Muscle of arm (tissue), 12 donors: ENCODE results near the gene MRPL24. TPM values are rescaled to one million over a fixed set of nuclear protein-coding genes. Genes with fewer than 3 reads are reported as not detected.
"Not testable (repeated sequence)": the region's sequence is repeated elsewhere in the genome, so short reads cannot be mapped to it uniquely, and the experiment has no call there.

ENCODE experiments used
- DNase-seq: peaks from one replicate; pipeline ENCODE4 v3.0.0-alpha.2; 2013
- polyA plus RNA-seq, 12 donors: library from polyadenylated mRNA; unstranded; fragments of 120-200 nt; gene quantifications; one replicate each; pipeline ENCODE4 v1.2.1, GENCODE V29; 2013; ENCODE audit not compliant: insufficient read length in 12 of 12

The MRPL24 gene
- polyA plus RNA-seq, 12 donors = 34.7 to 70.4 (median 66.3) TPM; not detected in 1

DNA sequence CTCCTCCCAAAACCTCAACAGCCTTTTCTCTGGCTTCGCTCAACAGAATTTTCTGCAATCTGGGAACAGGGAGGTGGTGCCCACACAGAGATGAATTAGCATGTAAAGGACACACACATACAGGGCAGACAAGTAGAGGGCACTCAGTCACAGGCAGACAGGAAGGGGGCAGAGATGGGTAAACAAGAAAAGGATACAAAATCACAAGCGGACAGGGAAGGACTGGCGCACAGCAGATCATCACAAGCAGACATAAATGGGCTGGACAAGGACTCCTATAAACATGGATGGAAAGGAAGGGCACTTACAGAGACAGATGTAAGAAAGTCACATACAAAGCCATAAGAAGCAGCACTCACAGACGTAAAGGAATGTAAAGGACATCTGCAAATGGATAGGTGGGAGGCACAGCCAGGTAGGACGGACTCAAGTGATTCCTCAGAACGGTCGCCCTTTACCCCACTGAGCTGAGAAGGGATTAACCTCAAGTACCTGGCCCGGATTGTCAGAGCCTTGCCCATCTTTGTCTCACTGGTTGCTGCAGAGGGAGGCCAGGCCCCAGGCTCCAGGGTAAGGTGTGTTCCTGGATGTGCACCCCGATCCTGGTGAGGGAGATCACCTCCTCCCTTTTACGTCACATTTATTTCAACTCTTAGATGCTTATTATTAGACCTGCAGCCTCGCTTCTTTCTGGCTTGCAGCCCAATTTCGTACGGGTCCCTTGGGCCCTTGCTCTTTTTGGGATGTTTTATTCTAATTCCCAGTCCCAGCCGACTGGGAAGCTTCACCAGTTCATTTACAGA lies 25.6 kb upstream of the MRPL24 start:
- DNase-seq = peak; percentile 32

DNA sequence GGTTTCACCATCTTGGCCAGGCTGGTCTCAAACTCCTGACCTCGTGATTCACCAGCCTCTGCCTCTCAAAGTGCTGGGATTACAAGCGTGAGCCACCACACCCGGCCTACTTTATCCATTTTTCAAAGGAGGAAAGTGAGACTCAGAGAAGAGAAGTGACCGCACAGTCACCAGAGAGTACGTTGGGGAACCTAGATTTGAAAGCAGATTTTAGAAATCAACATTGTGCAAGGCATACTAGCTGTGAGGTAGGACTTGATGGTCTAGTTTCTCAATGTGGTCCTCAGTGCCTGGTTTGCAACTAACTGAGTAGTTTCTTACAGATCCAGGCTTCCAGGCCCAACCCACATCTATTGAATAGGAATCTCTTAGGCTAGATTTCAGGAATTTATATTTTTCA lies 24.8 kb upstream of the MRPL24 start:
- DNase-seq = no peak

DNA sequence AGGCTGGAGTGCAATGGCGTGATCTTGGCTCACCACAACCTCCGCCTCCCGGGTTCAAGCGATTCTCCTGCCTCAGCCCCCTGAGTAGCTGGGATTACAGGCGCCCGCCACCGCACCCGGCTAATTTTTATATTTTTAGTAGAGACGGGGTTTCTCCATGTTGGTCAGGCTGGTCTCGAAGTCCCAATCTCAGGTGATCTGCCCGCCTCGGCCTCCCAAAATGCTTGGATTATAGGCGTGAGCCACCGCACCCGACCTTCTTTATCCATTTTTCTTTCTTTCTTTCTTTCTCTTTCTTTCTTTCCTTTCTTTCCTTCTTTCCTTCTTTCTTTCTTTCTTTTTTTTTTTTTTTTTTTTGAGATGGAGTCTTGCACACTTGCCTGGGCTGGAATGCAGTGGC lies 24.2 kb upstream of the MRPL24 start:
- not testable (repeated sequence) for DNase-seq

DNA sequence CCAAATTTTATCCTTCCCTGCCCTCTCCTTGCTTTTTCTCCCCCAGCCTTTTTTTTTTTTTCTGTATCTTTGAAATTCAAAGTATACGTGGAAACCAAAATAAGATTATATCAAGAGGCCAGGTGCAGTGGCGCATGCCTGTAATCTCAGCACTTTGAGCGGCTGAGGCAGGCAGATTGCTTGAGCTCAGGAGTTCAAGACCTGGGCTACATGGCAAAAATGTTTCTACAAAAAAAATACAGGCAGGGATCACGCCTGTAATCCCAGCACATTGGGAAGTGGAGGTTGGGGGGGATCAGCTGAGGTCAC lies 19.9 kb upstream of the MRPL24 start:
- DNase-seq = no peak

DNA sequence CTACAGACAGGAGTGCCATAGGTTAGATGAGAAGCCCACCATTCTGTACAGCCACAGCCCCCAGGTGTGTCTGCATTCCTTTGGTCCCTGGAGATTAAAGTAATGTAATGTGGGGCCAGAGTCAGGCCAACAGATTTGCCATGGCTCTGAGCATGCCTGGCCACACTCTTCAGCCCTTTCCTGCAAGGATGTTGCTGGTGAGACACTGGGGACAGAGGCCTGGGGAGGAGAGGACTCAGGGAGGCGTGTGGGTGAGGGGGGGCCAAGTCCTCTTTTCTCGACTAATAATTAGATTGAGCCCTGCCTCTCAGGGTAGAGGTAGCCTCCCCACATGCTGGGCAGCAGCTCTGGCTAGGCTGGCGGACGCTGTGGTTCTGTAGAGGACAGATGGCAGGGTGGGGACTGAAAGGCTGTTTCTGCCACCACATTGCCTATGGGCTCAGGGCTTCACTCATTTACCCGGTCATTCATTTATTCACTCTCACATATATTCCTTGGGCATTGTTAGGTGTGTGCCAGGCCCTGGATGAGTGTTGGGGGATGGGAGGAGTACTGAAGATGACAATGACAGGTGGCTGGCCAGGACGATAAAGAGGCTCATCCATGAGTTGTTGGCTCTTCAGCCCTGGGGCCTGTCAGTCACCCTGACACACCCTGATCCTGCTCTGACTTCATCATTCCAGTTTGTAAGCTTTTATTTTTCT lies 19.4 kb upstream of the MRPL24 start:
- no peak for DNase-seq

DNA sequence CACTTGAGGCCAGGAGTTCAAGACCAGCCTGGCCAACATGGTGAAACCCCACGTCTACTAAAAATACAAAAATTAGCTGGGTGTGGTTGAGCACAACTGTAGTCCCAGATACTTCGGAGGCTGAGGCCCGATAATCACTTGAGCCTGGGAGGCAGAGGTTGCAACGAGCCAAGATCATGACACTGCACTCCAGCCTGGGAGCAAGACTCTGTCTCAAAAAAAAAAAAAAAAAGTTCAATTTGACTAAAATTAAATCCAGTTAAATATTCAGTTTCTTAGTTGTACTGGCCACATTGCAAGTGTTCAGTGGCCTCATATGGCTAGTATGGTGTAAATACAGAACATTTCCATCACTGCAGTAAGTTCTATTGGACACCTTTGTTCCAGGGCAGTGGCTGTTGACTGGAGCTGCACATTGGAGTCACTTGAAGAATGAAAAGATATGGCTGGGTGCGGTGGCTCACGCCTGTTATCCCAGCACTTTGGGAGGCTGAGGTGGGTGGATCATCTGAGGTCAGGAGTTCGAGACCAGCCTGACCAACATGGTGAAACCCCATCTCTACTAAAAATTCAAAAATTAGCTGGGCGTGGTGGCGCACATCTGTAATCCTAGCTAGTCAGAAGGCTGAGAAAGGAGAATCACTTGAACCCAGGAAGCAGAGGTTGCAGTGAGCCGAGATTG lies 16.8 kb upstream of the MRPL24 start:
- not testable (repeated sequence) for DNase-seq

DNA sequence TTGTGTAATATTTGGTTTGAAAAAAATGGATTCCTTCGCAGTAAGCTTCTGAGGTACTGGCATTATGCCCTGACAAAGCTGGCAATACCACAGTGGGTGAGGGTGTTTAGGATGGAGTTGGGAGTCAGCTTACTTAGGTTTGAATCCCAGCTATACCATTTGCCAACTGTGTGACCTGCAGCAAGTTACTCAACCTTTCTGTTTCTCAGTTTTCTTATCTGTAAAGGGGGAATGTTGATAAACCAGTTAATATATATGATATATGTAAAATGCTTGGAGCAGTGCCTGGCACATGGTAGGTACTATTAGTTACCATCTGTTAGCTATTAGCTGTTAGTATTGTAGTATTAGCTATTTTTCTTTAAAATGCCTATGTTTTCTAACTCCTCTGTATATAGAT lies 15.5 kb upstream of the MRPL24 start:
- DNase-seq = no peak

DNA sequence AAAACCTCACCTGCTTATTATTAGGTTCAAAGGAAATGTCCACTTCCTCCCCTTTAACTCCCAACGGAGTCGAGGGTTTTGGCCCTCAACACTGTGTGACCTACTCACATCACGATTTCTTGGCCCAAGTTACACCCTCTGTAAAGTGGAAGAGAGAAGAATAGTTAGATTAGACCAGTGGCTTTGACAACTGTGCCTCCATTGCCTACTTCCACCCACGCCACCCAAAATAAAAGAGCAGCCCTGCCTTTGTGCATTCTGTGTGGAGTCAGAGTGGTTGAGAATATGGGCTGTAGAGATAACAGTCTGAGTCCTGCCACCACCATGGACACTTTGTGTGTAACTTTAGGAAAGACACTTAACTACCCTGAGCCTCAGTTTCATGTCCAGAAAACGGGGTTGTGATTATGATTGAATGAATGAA lies 14.7 kb upstream of the MRPL24 start:
- no peak for DNase-seq

DNA sequence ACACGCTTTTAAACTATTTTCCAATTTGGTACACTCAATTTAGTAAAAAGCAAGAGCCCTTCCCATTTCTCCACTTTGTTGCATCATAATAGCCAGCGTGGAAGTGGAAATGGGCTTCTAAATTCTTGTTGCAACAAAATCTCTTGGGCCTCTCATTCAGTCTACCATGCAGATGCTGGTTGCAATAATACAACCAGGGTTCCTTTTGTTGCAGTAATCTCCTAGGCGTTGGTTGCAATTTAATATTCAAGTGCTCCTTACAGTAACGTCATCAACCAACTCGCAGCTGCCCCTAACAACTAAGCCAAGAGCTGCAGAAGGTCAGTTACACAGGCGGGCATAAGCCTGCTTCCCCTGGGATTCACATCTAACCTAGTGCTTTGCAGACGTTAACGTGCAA lies 13.3 kb upstream of the MRPL24 start:
- DNase-seq = no peak

DNA sequence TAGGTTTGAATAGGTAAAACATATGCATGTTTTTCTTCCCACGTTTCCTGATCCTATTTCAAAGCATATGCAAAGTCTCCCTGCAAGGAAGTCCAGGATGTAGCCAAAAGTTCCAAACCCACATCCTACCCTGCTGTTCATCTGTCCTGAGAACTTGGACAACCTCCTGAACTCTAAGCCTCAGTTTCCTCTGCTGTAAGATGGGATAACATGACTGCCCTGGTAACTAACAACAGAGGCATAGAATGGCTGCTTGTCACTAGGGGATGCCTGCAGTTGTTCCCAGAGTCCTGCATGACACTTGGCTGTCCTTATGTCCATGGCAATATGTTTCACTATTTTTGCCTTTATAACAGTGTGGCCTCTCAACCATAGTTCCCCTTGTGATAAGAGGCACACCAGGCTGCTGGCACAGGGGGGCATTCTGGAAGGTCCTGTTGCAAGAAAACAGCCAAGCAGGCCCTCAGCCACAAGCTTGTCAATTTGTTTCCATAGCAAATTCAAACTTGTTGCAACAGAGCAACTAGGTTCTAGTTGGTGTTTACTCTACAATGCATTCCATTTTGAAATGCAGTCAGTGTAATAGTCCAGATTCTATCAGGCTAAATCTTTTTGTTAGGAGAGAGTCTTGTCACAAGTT lies 12.1 kb upstream of the MRPL24 start:
- DNase-seq = no peak

DNA sequence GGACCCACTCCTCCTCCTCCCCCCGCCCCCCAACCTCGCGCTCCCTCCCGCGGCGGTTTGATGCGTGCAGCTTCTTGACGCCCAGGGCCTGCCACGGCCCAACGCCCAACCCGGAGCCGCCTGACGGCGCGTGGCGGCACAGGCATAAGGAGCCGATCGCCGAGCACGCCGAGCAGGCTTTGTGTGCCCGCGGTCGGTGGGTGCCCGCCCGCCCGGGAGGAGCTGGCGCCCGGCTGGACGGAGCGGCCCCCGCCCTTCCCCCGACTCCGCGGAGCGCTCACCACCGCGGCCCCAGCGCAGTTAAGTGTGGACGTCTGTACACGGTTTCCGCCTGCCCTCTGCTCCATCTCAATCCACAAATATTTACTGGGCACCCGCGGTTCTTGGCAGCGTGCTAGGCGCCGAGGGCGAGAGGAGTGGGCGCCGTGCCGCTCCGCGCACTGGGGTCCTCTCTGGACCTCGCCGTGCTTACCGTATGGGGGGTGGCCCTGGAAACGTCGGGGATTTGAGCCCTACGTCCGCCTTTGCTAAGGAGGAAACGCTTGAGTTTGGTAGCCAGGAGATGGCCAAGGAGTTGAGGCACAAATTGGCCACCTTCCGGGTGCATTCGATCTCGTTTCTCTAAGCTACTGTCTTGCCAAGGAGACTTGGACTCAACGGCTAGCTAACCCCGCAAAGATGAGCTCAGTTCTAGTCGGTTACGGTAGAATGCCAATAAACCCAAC lies 11.0 kb upstream of the MRPL24 start:
- peak; percentile 97 for DNase-seq

DNA sequence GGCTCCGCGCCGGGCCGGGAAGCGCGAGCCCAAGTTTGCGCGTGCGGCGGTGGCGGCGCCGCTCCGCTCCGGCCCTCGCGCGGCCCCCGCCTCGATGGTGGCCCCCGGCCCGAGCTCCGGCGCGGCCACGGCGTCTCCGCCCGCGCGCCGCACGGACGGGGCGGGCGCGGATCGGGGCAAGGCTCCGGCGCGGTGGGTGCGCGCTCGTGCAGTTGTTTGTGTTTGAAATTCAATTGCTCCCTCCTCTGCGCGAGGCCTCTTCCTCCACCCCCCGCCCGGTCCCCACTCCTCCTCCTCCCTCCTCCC lies 10.5 kb upstream of the MRPL24 start, which contains the start of gene HDGF:
Gene HDGF (minus strand): TSS at position 225 of the 306 bp plus-strand sequence. CDS start 246 bp downstream, outside the sequence.
- DNase-seq = no peak

DNA sequence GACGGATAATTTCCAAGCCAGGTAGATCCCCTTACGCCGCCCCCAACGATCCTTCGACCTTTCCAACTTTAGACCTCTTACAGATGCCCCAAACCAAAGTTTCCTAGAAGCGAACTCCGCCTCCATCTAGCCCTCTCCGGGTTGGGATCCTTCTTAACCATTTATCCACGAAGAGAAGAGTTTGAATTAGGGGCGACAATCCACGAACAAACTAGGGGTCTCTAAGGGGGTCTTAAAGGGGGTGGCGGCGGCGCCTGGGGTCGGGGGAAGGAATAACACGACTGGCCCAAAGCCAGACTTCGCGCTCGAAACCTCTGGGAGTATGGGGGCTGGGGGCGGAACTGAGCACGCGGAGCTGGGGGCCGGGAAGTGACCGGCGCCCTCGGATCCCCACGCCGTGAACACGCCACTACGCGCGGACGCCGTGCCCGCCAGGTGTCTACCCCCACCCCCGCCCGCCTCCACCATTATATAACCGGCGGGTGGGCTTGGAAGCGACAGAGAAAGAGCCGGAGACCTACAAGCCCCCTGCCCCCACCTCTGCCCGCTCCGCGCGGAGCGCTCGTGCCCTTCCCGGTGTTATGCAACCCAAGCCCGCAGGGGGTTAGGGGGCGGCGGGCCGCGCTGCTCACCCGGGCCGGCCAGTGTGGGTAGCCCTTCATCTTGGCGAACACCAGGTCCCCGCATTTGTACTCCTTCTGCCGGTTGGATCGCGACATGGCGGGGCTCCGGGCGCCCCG lies 10.0 kb upstream of the MRPL24 start:
- no peak for DNase-seq

DNA sequence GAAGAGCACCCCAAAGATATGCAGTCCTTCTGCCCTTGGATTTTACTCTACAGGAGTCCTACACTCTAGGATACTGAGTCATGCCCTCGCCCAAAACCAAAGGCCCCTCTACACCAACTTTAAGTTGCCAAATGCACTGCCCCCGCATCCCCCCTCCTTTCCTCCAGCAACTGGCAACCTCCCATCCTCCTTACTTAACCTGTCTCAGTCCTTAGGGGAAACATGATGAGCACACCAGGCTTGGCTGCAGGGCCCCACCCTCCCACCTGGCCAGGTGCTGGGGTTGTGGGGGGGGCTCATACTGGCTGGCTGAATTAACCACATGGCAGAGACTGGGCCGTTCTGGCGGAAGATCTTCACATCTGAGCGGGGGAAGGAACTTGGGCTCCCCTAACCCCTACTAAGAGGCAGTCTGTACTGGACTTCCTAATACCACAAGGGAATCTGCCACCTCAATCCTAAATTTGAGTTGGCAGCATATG lies 9.3 kb upstream of the MRPL24 start:
- DNase-seq = no peak

DNA sequence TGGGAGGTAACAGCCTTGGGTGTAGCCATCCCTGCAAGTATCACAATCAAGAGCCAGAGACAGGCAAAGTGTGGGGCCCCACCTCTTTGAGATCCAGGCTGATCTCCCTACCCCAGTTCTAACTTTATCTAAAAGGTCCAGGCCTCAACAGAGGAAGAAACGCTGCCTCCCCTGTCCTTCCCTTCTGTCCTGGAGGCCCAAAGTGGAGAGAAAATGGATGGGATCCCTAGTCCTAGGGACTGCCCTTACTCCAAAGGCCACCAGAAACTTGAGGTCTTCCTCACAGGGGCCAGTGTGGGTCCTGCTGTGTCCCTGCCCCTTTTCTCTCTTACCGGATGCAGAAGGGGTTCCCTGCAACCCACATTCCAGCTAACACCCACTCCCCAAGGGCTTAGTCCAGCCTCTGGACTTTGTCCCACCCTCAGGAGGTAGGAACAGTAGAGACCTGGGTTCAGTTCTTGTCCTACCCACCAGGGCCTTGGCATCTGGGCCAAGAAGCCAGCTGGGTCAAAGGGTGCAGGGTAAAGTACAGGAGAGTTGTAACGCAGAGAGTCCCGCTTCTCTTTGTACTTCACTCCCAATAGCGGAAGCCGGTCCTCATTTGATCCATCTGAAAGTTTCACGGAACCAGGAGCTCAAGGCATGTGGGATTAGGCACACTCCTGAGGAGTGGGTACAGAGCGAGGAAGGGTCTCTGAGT lies 8.7 kb upstream of the MRPL24 start:
- DNase-seq = no peak

DNA sequence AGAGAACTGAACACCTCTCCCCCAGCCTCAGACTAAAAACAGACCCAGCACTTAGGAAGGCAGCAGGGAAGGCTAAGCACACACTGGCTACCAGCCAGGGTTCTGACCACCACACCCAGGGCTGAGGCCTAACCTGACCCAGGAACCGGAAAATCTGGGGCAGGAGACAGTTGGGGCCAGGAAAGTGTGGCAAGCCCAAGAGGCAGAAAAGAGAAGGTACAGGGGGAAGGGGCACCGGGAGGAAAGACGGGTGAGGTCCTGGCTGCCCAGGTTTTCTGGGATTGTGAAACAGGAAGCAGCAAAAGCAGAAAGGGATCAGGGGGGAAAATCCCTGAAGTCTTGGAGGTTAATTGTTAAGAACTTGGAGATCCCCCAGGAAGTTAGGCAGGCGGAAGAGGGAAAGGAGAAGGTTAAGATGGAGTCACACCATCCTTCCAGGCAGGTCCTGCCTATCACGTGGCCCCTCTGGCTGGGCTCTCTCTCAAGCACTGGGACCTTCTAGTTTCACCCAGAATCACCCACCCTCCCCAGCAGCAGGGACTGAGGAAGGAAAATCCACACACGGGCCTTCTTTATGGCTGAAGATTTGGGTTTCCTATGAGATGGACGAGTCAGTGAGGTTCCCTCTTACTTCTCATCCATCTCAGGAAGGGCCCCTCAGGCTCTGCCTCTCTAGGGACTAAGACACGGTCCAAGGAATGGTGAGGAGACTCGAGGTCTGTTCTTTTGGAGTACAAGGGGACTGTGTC lies 8.0 kb upstream of the MRPL24 start:
- no peak for DNase-seq

DNA sequence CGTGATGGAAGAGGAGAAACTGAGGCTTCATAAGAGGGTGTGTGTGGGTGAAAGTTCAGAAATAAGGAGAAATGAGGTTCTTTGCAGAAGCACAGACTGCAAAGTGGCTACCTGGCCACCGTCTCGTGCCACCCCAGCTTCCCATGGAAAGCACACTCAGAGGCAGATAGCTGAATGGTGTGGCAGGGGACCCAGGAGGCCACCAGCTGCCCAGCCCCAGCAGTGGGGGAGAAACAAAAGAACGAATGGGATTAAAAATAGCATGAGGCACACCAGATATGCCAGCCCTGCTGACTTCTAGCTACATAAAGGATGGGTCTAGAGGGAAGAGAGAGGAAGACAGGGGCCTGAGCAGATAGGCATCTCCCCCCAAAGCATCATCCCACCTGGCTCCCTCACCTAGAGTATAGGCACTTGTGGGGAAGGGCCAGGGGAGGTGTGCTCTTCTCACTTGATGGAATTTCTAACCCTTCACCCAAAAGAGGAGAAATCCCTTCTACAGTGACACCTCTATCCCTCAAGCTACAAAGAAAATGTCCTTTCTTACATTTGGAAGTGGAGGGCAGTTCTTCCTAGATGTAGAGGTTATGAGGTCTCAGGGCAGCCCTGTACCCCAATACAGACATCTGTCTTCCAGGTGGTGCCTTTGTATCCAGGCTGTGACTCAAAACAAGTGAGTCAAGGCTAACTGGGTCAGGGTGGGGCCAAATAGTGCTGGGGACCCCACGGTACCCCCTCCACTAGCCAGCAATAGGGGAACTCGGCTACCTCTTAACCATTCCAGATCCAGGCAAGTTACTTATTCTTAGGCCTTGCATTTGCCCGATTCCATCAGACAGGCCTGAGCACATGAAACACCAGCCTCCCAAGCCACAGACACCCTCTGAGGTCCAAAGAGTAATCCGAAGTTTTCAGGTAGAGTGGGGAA lies 7.1 kb upstream of the MRPL24 start:
- no peak for DNase-seq
